Ectodermal cell (in vitro differentiated cells): Measurements from ENCODE around the gene LRRC31.

Source experiments
- H3K27ac ChIP-seq: 2 replicates; pipeline ENCODE4 v1.7.0; 2013; ENCODE audit warnings: mild to moderate bottlenecking, low read depth, low read length; ENCODE audit not compliant: insufficient read depth, poor library complexity, severe bottlenecking
- H3K27me3 ChIP-seq: 2 replicates; pipeline ENCODE4 v1.7.0; 2013; ENCODE audit warnings: mild to moderate bottlenecking, low read length; ENCODE audit not compliant: insufficient read depth, control insufficient read depth, poor library complexity, severe bottlenecking
- H3K36me3 ChIP-seq: one replicate; pipeline ENCODE4 v1.7.0; 2013; ENCODE audit warnings: low read length; ENCODE audit not compliant: control insufficient read depth, insufficient read depth
- H3K4me1 ChIP-seq: one replicate; pipeline ENCODE4 v1.7.0; 2013; ENCODE audit warnings: low read length; ENCODE audit not compliant: control insufficient read depth, insufficient read depth
- H3K4me3 ChIP-seq: 2 replicates; pipeline ENCODE4 v1.7.0; 2013; ENCODE audit warnings: low read depth, low read length, control low read depth; ENCODE audit not compliant: insufficient read depth
- H3K9me3 ChIP-seq: 2 replicates; pipeline ENCODE4 v1.7.0; 2013; ENCODE audit warnings: mild to moderate bottlenecking, low read length, moderate library complexity; ENCODE audit not compliant: control insufficient read depth
- WGBS, 2 experiments: methylation state at CpG; one replicate each; pipeline ENCODE4 v1.1.7; 2013; ENCODE audit warnings: missing lambda C conversion rate in 2 of 2; 5-methylcytosine and 5-hydroxymethylcytosine counted together

Gene LRRC31

GRCh38 chr3:169842960-169843359, 26.8 kb downstream of the LRRC31 start:
- WGBS, 2 experiments, result 87 to 93% methylated on average over 3 of the region's 3 CpGs
- Histone ChIP-seq H3K4me1 (no peaks in the 10 kb centered on the region), H3K27ac (no peak overlapping the region), H3K36me3 (no peaks in the 10 kb centered on the region), H3K4me3 (no peak overlapping the region), H3K9me3 (no peaks in the 10 kb centered on the region), H3K27me3 (no peaks in the 10 kb centered on the region)

GRCh38 chr3:169841171-169841570, 28.6 kb downstream of the LRRC31 start:
- H3K9me3 ChIP-seq, result no peaks in the 10 kb centered on the region
- H3K27ac ChIP-seq, result no peak overlapping the region
- H3K4me1 ChIP-seq, result no peaks in the 10 kb centered on the region
- H3K4me3 ChIP-seq, result no peak overlapping the region
- H3K36me3 ChIP-seq, result no peaks in the 10 kb centered on the region
- 88 to 89% methylated on average over 4 of the region's 4 CpGs for WGBS, 2 experiments
- no peaks in the 10 kb centered on the region for H3K27me3 ChIP-seq

- H3K4me3 ChIP-seq, result no peak overlapping the region
- H3K27me3 ChIP-seq, result no peaks in the 10 kb centered on the region
- H3K36me3 ChIP-seq, result no peaks in the 10 kb centered on the region
- no peaks in the 10 kb centered on the region for H3K4me1 ChIP-seq
- no peak overlapping the region for H3K27ac ChIP-seq
- H3K9me3 ChIP-seq, result no peaks in the 10 kb centered on the region
- 86 to 92% methylated on average over 1 of the region's 1 CpG for WGBS, 2 experiments
Observed at GRCh38 chr3:169838511-169839030, 31.2 kb downstream of the LRRC31 start.

GRCh38 chr3:169836942-169837275, 32.8 kb downstream of the LRRC31 start:
- Histone ChIP-seq H3K4me3 (no peak overlapping the region), H3K27ac (no peak overlapping the region), H3K27me3 (no peaks in the 10 kb centered on the region), H3K9me3 (no peaks in the 10 kb centered on the region), H3K36me3 (no peaks in the 10 kb centered on the region), H3K4me1 (no peaks in the 10 kb centered on the region)
- WGBS, 2 experiments, result 91 to 92% methylated on average over 3 of the region's 3 CpGs

- Histone ChIP-seq H3K4me3 (no peak overlapping the region), H3K36me3 (no peaks in the 10 kb centered on the region), H3K9me3 (no peaks in the 10 kb centered on the region), H3K27ac (no peak overlapping the region), H3K4me1 (no peaks in the 10 kb centered on the region), H3K27me3 (no peaks in the 10 kb centered on the region)
- 72 to 76% methylated on average over 5 of the region's 5 CpGs for WGBS, 2 experiments
Observed at GRCh38 chr3:169836078-169836941, 33.4 kb downstream of the LRRC31 start.

- Histone ChIP-seq H3K36me3 (no peaks in the 10 kb centered on the region), H3K27me3 (no peaks in the 10 kb centered on the region), H3K4me1 (no peaks in the 10 kb centered on the region), H3K4me3 (no peak overlapping the region), H3K27ac (no peak overlapping the region), H3K9me3 (no peaks in the 10 kb centered on the region)
- WGBS, 2 experiments, result 86 to 89% methylated on average over 1 of the region's 1 CpG
Observed at GRCh38 chr3:169835533-169835932, 34.2 kb downstream of the LRRC31 start.

- Histone ChIP-seq H3K9me3 (no peaks in the 10 kb centered on the region), H3K27ac (no peak overlapping the region), H3K27me3 (no peaks in the 10 kb centered on the region), H3K4me3 (no peak overlapping the region), H3K4me1 (no peaks in the 10 kb centered on the region), H3K36me3 (no peaks in the 10 kb centered on the region)
- 83 to 87% methylated on average over 4 of the region's 4 CpGs for WGBS, 2 experiments
Observed at GRCh38 chr3:169827712-169828111, 42.0 kb downstream of the LRRC31 start.

GRCh38 chr3:169825316-169825715, 44.4 kb downstream of the LRRC31 start:
- H3K4me3 ChIP-seq, result no peak overlapping the region
- H3K27ac ChIP-seq, result no peak overlapping the region
- no peaks in the 10 kb centered on the region for H3K9me3 ChIP-seq
- no peaks in the 10 kb centered on the region for H3K27me3 ChIP-seq
- WGBS, 2 experiments, result 96 to 98% methylated on average over 3 of the region's 3 CpGs
- H3K36me3 ChIP-seq, result no peaks in the 10 kb centered on the region
- no peaks in the 10 kb centered on the region for H3K4me1 ChIP-seq

- Histone ChIP-seq H3K27me3 (no peaks in the 10 kb centered on the region), H3K4me3 (no peak overlapping the region), H3K27ac (no peak overlapping the region), H3K9me3 (no peaks in the 10 kb centered on the region), H3K4me1 (no peaks in the 10 kb centered on the region), H3K36me3 (no peaks in the 10 kb centered on the region)
- WGBS, 2 experiments, result 85 to 88% methylated on average over 6 of the region's 6 CpGs
Observed at GRCh38 chr3:169822983-169823382, 46.8 kb downstream of the LRRC31 start.

- no peak overlapping the region for H3K27ac ChIP-seq
- H3K4me1 ChIP-seq, result no peaks in the 10 kb centered on the region
- H3K27me3 ChIP-seq, result no peaks in the 10 kb centered on the region
- WGBS, 2 experiments, result 96% methylated on average over 20 of the region's 20 CpGs
- H3K9me3 ChIP-seq, result no peaks in the 10 kb centered on the region
- no peaks in the 10 kb centered on the region for H3K36me3 ChIP-seq
- no peak overlapping the region for H3K4me3 ChIP-seq
Observed at GRCh38 chr3:169822540-169822939, 47.2 kb downstream of the LRRC31 start.
